HEK293 (cell line): ENCODE measurements around the gene NNAT.

ENCODE experiments used
- CTCF ChIA-PET: fragments of 350-600 bp; formaldehyde crosslinking; extraction: SDS; loops from one replicate; lab custom pipeline; 2021; ENCODE audit warnings: antibody characterized with exemption; lab: Yijun Ruan, JAX
- POLR2A ChIA-PET: fragments of 300-600 bp; formaldehyde crosslinking; extraction: SDS; loops from one replicate; lab custom pipeline; 2020; ENCODE audit warnings: antibody characterized with exemption, inconsistent platforms; lab: Yijun Ruan, JAX
- H3K27ac ChIP-seq: fragments of 200-500 bp; sonication (Bioruptor generic); 2 replicates; pipeline ENCODE4 v1.5.1; 2014; ENCODE audit warnings: low read depth, low read length, control low read depth, inconsistent platforms; ENCODE audit errors: extremely low read depth
- H3K36me3 ChIP-seq, 2 experiments: fragments of 200-500 bp in 1 of 2; sonication (Bioruptor generic) in 1 of 2; 1 replicate in 1 of 2; 2 replicates in 1 of 2; pipeline ENCODE4 v1.5.1; 2014 to 2017; ENCODE audit warnings: inconsistent platforms in 2 of 2, low read length in 2 of 2; ENCODE audit not compliant: control insufficient read depth in 2 of 2, insufficient read depth in 1 of 2
- H3K4me1 ChIP-seq: fragments of 200-500 bp; sonication (Bioruptor generic); 2 replicates; pipeline ENCODE4 v1.5.1; 2014; ENCODE audit warnings: mild to moderate bottlenecking, low read length, inconsistent platforms; ENCODE audit not compliant: control insufficient read depth, insufficient read depth
- H3K4me3 ChIP-seq: 2 replicates; pipeline ENCODE4 v1.5.1; 2011; ENCODE audit warnings: low read depth, mild to moderate bottlenecking, control low read depth, low read length, moderate library complexity
- H3K9me3 ChIP-seq: fragments of 200-500 bp; sonication (Bioruptor generic); 2 replicates; pipeline ENCODE4 v1.5.1; 2014; ENCODE audit warnings: low read depth, low read length, inconsistent platforms; ENCODE audit not compliant: control insufficient read depth, insufficient read depth
- GLIS1 ChIP-seq: fragments of 450-650 bp; formaldehyde crosslinking; IDR thresholded peaks from 2 replicates; pipeline ENCODE4 v1.5.1; 2016; ENCODE audit warnings: missing biosample characterization, missing genetic modification characterization
- TCF7L2 ChIP-seq: IDR thresholded peaks from 2 replicates; pipeline ENCODE4 v1.6.1; 2011; ENCODE audit warnings: low read depth, mild to moderate bottlenecking, inconsistent platforms, low read length, moderate library complexity, borderline replicate concordance
- ZFHX2 ChIP-seq: fragments of 450-650 bp; formaldehyde crosslinking; conservative IDR thresholded peaks from 2 replicates; pipeline ENCODE4 v1.5.1; 2016; ENCODE audit warnings: missing biosample characterization, missing genetic modification characterization
- ZIC2 ChIP-seq: fragments of 450-650 bp; formaldehyde crosslinking; IDR thresholded peaks from 2 replicates; pipeline ENCODE4 v1.5.1; 2016; ENCODE audit warnings: missing biosample characterization, missing genetic modification characterization
- ZNF175 ChIP-seq: fragments of 450-650 bp; formaldehyde crosslinking; IDR thresholded peaks from 2 replicates; pipeline ENCODE4 v1.5.1; 2016; ENCODE audit warnings: missing biosample characterization, missing genetic modification characterization
- ZNF214 ChIP-seq: fragments of 450-650 bp; formaldehyde crosslinking; IDR thresholded peaks from 2 replicates; pipeline ENCODE4 v1.5.1; 2017; ENCODE audit warnings: missing biosample characterization, mild to moderate bottlenecking, missing genetic modification characterization, borderline replicate concordance
- ZNF274 ChIP-seq, 2 experiments: fragments of 200-500 bp in 1 of 2; fragments of 450-650 bp in 1 of 2; sonication (Bioruptor generic) in 1 of 2; formaldehyde crosslinking in 1 of 2; IDR thresholded peaks; 2 replicates each; pipeline versions ENCODE4 v1.5.1 to v1.6.1; 2014 to 2016; ENCODE audit warnings: borderline replicate concordance in 1 of 2, inconsistent platforms in 1 of 2, low read length in 1 of 2, missing biosample characterization in 1 of 2, missing genetic modification characterization in 1 of 2
- ZNF335 ChIP-seq: fragments of 450-650 bp; formaldehyde crosslinking; conservative IDR thresholded peaks from 2 replicates; pipeline ENCODE4 v1.5.1; 2016; ENCODE audit warnings: missing biosample characterization, missing genetic modification characterization
- ZNF501 ChIP-seq: fragments of 450-650 bp; formaldehyde crosslinking; IDR thresholded peaks from 2 replicates; pipeline ENCODE4 v1.5.1; 2016; ENCODE audit warnings: missing biosample characterization, missing genetic modification characterization
- ZNF544 ChIP-seq: fragments of 450-650 bp; formaldehyde crosslinking; IDR thresholded peaks from 2 replicates; pipeline ENCODE4 v1.5.0; 2017; ENCODE audit warnings: missing biosample characterization, missing genetic modification characterization
- ZNF571 ChIP-seq: fragments of 450-650 bp; formaldehyde crosslinking; IDR thresholded peaks from 2 replicates; pipeline ENCODE4 v1.5.0; 2017; ENCODE audit warnings: missing biosample characterization, missing genetic modification characterization
- ZNF658 ChIP-seq: fragments of 450-650 bp; formaldehyde crosslinking; IDR thresholded peaks from 2 replicates; pipeline ENCODE4; 2016; ENCODE audit warnings: missing biosample characterization, missing genetic modification characterization
- ZSCAN18 ChIP-seq: fragments of 450-650 bp; formaldehyde crosslinking; IDR thresholded peaks from 2 replicates; pipeline ENCODE4 v1.5.1; 2016; ENCODE audit warnings: missing biosample characterization, missing genetic modification characterization
- TF ChIP-seq, protein P1 (sequence below): fragments of 450-650 bp; formaldehyde crosslinking; IDR thresholded peaks from 2 replicates; pipeline ENCODE4 v1.5.1; 2017; ENCODE audit warnings: missing biosample characterization, missing genetic modification characterization
- TF ChIP-seq, protein P2 (sequence below): fragments of 450-650 bp; formaldehyde crosslinking; IDR thresholded peaks from 2 replicates; pipeline ENCODE4 v1.5.1; 2016; ENCODE audit warnings: missing biosample characterization, missing genetic modification characterization, borderline replicate concordance
- TF ChIP-seq, protein P3 (sequence below): fragments of 450-650 bp; formaldehyde crosslinking; IDR thresholded peaks from 2 replicates; pipeline ENCODE4 v1.5.1; 2016; ENCODE audit warnings: missing biosample characterization, missing genetic modification characterization, low read depth

The NNAT gene

GRCh38 chr20:37494796-37495195 lies 26.3 kb upstream of the NNAT start (continued):
- TF ChIP-seq, protein P1, sequence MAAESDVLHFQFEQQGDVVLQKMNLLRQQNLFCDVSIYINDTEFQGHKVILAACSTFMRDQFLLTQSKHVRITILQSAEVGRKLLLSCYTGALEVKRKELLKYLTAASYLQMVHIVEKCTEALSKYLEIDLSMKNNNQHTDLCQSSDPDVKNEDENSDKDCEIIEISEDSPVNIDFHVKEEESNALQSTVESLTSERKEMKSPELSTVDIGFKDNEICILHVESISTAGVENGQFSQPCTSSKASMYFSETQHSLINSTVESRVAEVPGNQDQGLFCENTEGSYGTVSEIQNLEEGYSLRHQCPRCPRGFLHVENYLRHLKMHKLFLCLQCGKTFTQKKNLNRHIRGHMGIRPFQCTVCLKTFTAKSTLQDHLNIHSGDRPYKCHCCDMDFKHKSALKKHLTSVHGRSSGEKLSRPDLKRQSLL (tag by site-specific recombination): no peak
- no peak for TF ChIP-seq TCF7L2
- TF ChIP-seq, protein P2, sequence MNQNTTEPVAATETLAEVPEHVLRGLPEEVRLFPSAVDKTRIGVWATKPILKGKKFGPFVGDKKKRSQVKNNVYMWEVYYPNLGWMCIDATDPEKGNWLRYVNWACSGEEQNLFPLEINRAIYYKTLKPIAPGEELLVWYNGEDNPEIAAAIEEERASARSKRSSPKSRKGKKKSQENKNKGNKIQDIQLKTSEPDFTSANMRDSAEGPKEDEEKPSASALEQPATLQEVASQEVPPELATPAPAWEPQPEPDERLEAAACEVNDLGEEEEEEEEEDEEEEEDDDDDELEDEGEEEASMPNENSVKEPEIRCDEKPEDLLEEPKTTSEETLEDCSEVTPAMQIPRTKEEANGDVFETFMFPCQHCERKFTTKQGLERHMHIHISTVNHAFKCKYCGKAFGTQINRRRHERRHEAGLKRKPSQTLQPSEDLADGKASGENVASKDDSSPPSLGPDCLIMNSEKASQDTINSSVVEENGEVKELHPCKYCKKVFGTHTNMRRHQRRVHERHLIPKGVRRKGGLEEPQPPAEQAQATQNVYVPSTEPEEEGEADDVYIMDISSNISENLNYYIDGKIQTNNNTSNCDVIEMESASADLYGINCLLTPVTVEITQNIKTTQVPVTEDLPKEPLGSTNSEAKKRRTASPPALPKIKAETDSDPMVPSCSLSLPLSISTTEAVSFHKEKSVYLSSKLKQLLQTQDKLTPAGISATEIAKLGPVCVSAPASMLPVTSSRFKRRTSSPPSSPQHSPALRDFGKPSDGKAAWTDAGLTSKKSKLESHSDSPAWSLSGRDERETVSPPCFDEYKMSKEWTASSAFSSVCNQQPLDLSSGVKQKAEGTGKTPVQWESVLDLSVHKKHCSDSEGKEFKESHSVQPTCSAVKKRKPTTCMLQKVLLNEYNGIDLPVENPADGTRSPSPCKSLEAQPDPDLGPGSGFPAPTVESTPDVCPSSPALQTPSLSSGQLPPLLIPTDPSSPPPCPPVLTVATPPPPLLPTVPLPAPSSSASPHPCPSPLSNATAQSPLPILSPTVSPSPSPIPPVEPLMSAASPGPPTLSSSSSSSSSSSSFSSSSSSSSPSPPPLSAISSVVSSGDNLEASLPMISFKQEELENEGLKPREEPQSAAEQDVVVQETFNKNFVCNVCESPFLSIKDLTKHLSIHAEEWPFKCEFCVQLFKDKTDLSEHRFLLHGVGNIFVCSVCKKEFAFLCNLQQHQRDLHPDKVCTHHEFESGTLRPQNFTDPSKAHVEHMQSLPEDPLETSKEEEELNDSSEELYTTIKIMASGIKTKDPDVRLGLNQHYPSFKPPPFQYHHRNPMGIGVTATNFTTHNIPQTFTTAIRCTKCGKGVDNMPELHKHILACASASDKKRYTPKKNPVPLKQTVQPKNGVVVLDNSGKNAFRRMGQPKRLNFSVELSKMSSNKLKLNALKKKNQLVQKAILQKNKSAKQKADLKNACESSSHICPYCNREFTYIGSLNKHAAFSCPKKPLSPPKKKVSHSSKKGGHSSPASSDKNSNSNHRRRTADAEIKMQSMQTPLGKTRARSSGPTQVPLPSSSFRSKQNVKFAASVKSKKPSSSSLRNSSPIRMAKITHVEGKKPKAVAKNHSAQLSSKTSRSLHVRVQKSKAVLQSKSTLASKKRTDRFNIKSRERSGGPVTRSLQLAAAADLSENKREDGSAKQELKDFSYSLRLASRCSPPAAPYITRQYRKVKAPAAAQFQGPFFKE: no peak
- TF ChIP-seq, protein P3, sequence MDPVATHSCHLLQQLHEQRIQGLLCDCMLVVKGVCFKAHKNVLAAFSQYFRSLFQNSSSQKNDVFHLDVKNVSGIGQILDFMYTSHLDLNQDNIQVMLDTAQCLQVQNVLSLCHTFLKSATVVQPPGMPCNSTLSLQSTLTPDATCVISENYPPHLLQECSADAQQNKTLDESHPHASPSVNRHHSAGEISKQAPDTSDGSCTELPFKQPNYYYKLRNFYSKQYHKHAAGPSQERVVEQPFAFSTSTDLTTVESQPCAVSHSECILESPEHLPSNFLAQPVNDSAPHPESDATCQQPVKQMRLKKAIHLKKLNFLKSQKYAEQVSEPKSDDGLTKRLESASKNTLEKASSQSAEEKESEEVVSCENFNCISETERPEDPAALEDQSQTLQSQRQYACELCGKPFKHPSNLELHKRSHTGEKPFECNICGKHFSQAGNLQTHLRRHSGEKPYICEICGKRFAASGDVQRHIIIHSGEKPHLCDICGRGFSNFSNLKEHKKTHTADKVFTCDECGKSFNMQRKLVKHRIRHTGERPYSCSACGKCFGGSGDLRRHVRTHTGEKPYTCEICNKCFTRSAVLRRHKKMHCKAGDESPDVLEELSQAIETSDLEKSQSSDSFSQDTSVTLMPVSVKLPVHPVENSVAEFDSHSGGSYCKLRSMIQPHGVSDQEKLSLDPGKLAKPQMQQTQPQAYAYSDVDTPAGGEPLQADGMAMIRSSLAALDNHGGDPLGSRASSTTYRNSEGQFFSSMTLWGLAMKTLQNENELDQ (tag by site-specific recombination): no peak
- TF ChIP-seq ZNF214 (tag by site-specific recombination): no peak

GRCh38 chr20:37498066-37498665 lies 22.9 kb upstream of the NNAT start:
- TF ChIP-seq ZNF501 (tag by site-specific recombination) (no peak), ZNF274 (IDR thresholded peaks at IDR 0.05; ENCODE audit: low read length) (no peak), ZNF274 (tag by site-specific recombination; IDR thresholded peaks at IDR 0.05; ENCODE audit: borderline replicate concordance) (no peak), ZFHX2 (tag by site-specific recombination) (no peak), ZNF658 (no peak), ZNF571 (tag by site-specific recombination) (no peak), ZNF544 (tag by site-specific recombination) (no peak), ZIC2 (tag by site-specific recombination) (no peak), ZSCAN18 (no peak), ZNF335 (tag by site-specific recombination) (no peak), ZNF175 (no peak), GLIS1 (tag by site-specific recombination) (no peak), TCF7L2 (no peak)
- POLR2A ChIA-PET: interaction anchor here (0.6 to 1.3 kb wide), 2 partner anchors 8 to 29 kb away, joined by 3 to 4 read pairs; partner anchors contain the start of gene BLCAP
- CTCF ChIA-PET: no interaction called here
- no peaks in the 10 kb centered on the region for H3K9me3 ChIP-seq
- no peak overlapping the region for H3K4me3 ChIP-seq
- H3K36me3 ChIP-seq: no peaks in the 10 kb centered on the region
- H3K4me1 ChIP-seq: no peaks in the 10 kb centered on the region
- H3K27ac ChIP-seq: no peak overlapping the region
